Measurements from ENCODE around the gene CCDC85C.
A peak's percentile ranks its signal among the peaks of the same experiment; 100 is the strongest.

CCDC85C gene

DNA sequence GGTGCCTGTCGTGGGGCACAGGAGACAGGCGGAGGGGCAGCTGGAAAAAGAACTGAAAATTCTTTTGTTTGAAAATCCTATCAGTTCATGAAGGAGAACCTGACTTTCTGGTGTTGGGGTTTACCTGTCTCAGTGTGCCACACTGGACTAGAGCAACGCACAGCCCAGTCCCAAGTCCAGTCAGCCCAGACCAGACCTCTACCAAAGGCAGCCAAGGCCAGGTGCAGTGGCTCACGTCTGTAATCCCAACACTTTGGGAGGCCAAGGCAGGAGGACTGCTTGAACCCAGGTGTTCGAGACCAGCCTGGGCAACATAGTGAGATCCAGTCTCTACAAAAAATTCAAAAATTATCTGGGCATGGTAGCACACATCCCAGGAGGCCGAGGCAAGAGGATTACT is 4.6 kb downstream of the CCDC85C start:
- no peak overlapping the region for H3K4me3 ChIP-seq (ENCODE audit: low read depth, low read length)
- TF ChIP-seq CTCF (IDR thresholded peaks at IDR 0.05; ENCODE audit: low read depth, low read length) = no peak

DNA sequence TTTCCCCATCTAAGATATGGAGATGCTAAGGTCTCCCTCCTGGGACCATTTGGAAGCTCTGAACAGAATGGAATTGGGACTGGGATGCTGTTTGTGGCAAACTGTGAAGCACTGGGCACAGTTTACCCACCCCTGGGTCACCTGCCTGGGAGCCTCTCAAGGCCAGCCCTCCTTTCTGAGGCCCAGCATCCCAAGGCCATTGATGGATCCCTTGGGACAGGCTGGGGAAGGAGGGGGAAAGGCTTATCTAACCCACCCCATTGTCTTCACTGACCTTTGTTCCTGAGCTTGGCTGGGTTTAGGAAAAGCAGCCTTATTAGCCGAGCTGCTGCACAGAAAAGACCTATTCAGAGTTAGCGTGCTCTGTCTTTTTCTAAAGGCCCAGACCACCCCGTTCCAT is 5.2 kb downstream of the CCDC85C start:
- no peak overlapping the region for H3K4me3 ChIP-seq (ENCODE audit: low read depth, low read length)
- no peak for TF ChIP-seq CTCF (IDR thresholded peaks at IDR 0.05; ENCODE audit: low read depth, low read length)

GRCh38 chr14:99597911-99598600 is 6.0 kb downstream of the CCDC85C start:
- H3K4me3 ChIP-seq (ENCODE audit: low read depth, low read length) = no peak overlapping the region

DNA sequence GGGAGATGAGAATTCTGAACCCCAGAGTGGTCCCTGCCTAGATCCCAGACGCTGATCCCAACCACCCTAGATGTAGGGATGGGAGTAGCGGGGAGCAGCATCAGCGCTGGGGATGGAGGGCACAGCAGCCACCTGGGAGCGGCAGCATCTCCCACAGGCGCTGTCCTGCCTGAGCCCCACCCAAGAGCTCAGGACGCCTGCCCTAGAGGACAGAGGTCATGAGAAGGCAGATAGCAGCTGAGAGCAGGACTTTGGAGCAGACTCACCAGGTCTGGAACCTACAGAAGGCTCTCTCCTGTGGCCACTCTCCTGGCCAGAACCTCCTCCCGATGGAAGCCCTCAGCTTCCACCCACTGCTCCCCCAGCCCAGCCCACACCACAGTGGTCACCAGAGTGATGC is 7.2 kb downstream of the CCDC85C start:
- H3K4me3 ChIP-seq (ENCODE audit: low read depth, low read length) = no peak overlapping the region

More at GRCh38 chr14:99597911-99598600, 6.0 kb downstream of the CCDC85C start:
- TF ChIP-seq CTCF (IDR thresholded peaks at IDR 0.05; ENCODE audit: low read depth, low read length) = no peak

GRCh38 chr14:99596071-99596627 is 7.9 kb downstream of the CCDC85C start:
- no peak overlapping the region for H3K4me3 ChIP-seq (ENCODE audit: low read depth, low read length)
- TF ChIP-seq CTCF (IDR thresholded peaks at IDR 0.05; ENCODE audit: low read depth, low read length) = no peak

More for the DNA sequence above, 7.2 kb downstream of the CCDC85C start:
- no peak for TF ChIP-seq CTCF (IDR thresholded peaks at IDR 0.05; ENCODE audit: low read depth, low read length)

DNA sequence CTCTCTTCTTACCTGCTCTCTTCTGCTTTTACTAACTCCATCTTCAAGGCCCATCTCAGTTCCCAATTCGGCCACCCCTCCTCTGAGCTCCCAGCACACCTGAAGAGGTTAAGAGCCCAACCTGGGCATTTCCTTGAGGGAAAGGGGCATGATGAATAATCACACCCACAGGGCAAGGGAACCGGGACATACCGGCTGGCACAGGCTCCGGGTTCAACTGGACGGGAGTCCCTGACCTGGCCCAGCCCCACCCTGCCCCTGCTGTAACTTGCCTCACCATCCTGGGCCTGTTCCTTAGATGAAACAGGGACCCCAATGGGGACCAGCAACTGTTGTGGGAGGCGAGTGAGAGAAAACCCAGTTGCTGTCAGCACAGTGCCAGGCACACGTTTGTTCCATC is 8.5 kb downstream of the CCDC85C start:
- no peak for TF ChIP-seq CTCF (IDR thresholded peaks at IDR 0.05; ENCODE audit: low read depth, low read length)

GRCh38 chr14:99595034-99595433 is 9.0 kb downstream of the CCDC85C start:
- peak overlapping the region; percentile 14 for H3K4me3 ChIP-seq (ENCODE audit: low read depth, low read length)
- no peak for TF ChIP-seq CTCF (IDR thresholded peaks at IDR 0.05; ENCODE audit: low read depth, low read length)

More for the DNA sequence above, 8.5 kb downstream of the CCDC85C start:
- no peak overlapping the region; the same call in 1 of the 2 replicates for H3K4me3 ChIP-seq (ENCODE audit: low read depth, low read length)
